GM19043 (cell line): ENCODE measurements around the gene EDC3.
"Not testable (repeated sequence)": the region's sequence is repeated elsewhere in the genome, so short reads cannot be mapped to it uniquely, and the experiment has no call there.

ENCODE experiments used
- ATAC-seq: cut with Tn5 transposase; IDR thresholded peaks from one replicate; pipeline ENCODE4 v1.9.1; 2021; ENCODE audit warnings: low read depth; ENCODE audit not compliant: unreplicated experiment

The EDC3 gene

GRCh38 chr15:74653426-74654102 lies 42.3 kb downstream of the EDC3 start:
- no peak for ATAC-seq

GRCh38 chr15:74651242-74651741 lies 44.5 kb downstream of the EDC3 start:
- no peak for ATAC-seq

GRCh38 chr15:74648051-74648842 lies 47.6 kb downstream of the EDC3 start:
- ATAC-seq = no peak

GRCh38 chr15:74646480-74646879 lies 49.3 kb downstream of the EDC3 start:
- no peak for ATAC-seq

- ATAC-seq = no peak
Observed at GRCh38 chr15:74643665-74644204, 52.1 kb downstream of the EDC3 start.

GRCh38 chr15:74642734-74643664 lies 52.8 kb downstream of the EDC3 start:
- no peak for ATAC-seq

- no peak for ATAC-seq
Observed at GRCh38 chr15:74642348-74642733, 53.5 kb downstream of the EDC3 start.

- ATAC-seq = no peak
Observed at GRCh38 chr15:74641151-74641550, 54.7 kb downstream of the EDC3 start.

- ATAC-seq = no peak
Observed at GRCh38 chr15:74636984-74637383, 58.8 kb downstream of the EDC3 start.

- no peak for ATAC-seq
Observed at GRCh38 chr15:74635228-74635627, 60.6 kb downstream of the EDC3 start.

- ATAC-seq = no peak
Observed at GRCh38 chr15:74633781-74634180, 62.0 kb downstream of the EDC3 start.

- no peak for ATAC-seq
Observed at GRCh38 chr15:74632601-74633000, 63.2 kb downstream of the EDC3 start.

GRCh38 chr15:74631935-74632560 lies 63.8 kb downstream of the EDC3 start:
- ATAC-seq = no peak

GRCh38 chr15:74631408-74631807 lies 64.4 kb downstream of the EDC3 start:
- ATAC-seq = no peak

GRCh38 chr15:74631087-74631385 lies 64.8 kb downstream of the EDC3 start:
- no peak for ATAC-seq

- no peak for ATAC-seq
Observed at GRCh38 chr15:74630284-74631086, 65.3 kb downstream of the EDC3 start.

GRCh38 chr15:74629696-74630095 lies 66.1 kb downstream of the EDC3 start:
- not testable (repeated sequence) for ATAC-seq

- ATAC-seq = no peak
Observed at GRCh38 chr15:74628949-74629348, 66.9 kb downstream of the EDC3 start.

GRCh38 chr15:74628199-74628598 lies 67.6 kb downstream of the EDC3 start:
- ATAC-seq = no peak

- no peak for ATAC-seq
Observed at GRCh38 chr15:74627766-74628165, 68.1 kb downstream of the EDC3 start.
